ENCODE data around the gene NECAP2. TPM values are rescaled to one million over a fixed set of nuclear protein-coding genes. Genes with fewer than 3 reads are reported as not detected.
"Not testable (repeated sequence)": the region's sequence is repeated elsewhere in the genome, so short reads cannot be mapped to it uniquely, and the experiment has no call there.

The NECAP2 gene
- total RNA-seq, 1 donor = 111 TPM

GRCh38 chr1:16492937-16493336, 52.4 kb downstream of the NECAP2 start:
- H3K4me1 ChIP-seq (ENCODE audit: insufficient read depth, low read length); H3K27me3 ChIP-seq (ENCODE audit: insufficient read depth, low read length); H3K9me3 ChIP-seq (ENCODE audit: low read depth, low read length); H3K4me3 ChIP-seq (ENCODE audit: low read length): not testable (repeated sequence)

GRCh38 chr1:16493731-16494130, 53.2 kb downstream of the NECAP2 start:
- not testable (repeated sequence) for H3K9me3 ChIP-seq (ENCODE audit: low read depth, low read length); H3K4me1 ChIP-seq (ENCODE audit: insufficient read depth, low read length); H3K4me3 ChIP-seq (ENCODE audit: low read length); H3K27me3 ChIP-seq (ENCODE audit: insufficient read depth, low read length)

GRCh38 chr1:16497474-16497904, 57.0 kb downstream of the NECAP2 start:
- H3K27me3 ChIP-seq (ENCODE audit: insufficient read depth, low read length); H3K9me3 ChIP-seq (ENCODE audit: low read depth, low read length); H3K4me3 ChIP-seq (ENCODE audit: low read length): not testable (repeated sequence)
- peaks cover 23% of the 10 kb centered on the region for H3K4me1 ChIP-seq (ENCODE audit: insufficient read depth, low read length)

GRCh38 chr1:16498047-16498446, 57.5 kb downstream of the NECAP2 start:
- H3K9me3 ChIP-seq (ENCODE audit: low read depth, low read length); H3K4me3 ChIP-seq (ENCODE audit: low read length); H3K27me3 ChIP-seq (ENCODE audit: insufficient read depth, low read length): not testable (repeated sequence)
- H3K4me1 ChIP-seq (ENCODE audit: insufficient read depth, low read length) = peaks cover 23% of the 10 kb centered on the region

GRCh38 chr1:16498573-16499413, 58.3 kb downstream of the NECAP2 start:
- peaks cover 23% of the 10 kb centered on the region for H3K4me1 ChIP-seq (ENCODE audit: insufficient read depth, low read length)
- H3K9me3 ChIP-seq (ENCODE audit: low read depth, low read length) = no peaks in the 10 kb centered on the region
- H3K27me3 ChIP-seq (ENCODE audit: insufficient read depth, low read length) = no peaks in the 10 kb centered on the region
- H3K4me3 ChIP-seq (ENCODE audit: low read length) = peak overlapping the region; percentile 55

GRCh38 chr1:16500466-16500865, 59.9 kb downstream of the NECAP2 start:
- not testable (repeated sequence) for H3K27me3 ChIP-seq (ENCODE audit: insufficient read depth, low read length); H3K9me3 ChIP-seq (ENCODE audit: low read depth, low read length); H3K4me3 ChIP-seq (ENCODE audit: low read length)
- H3K4me1 ChIP-seq (ENCODE audit: insufficient read depth, low read length) = peaks cover 23% of the 10 kb centered on the region

- peaks cover 23% of the 10 kb centered on the region for H3K4me1 ChIP-seq (ENCODE audit: insufficient read depth, low read length)
- not testable (repeated sequence) for H3K27me3 ChIP-seq (ENCODE audit: insufficient read depth, low read length); H3K4me3 ChIP-seq (ENCODE audit: low read length); H3K9me3 ChIP-seq (ENCODE audit: low read depth, low read length)
These were observed 60.5 kb downstream of the NECAP2 start for GRCh38 chr1:16500975-16501374.

- H3K9me3 ChIP-seq (ENCODE audit: low read depth, low read length); H3K4me3 ChIP-seq (ENCODE audit: low read length); H3K27me3 ChIP-seq (ENCODE audit: insufficient read depth, low read length): not testable (repeated sequence)
- H3K4me1 ChIP-seq (ENCODE audit: insufficient read depth, low read length) = peaks cover 23% of the 10 kb centered on the region
These were observed 60.9 kb downstream of the NECAP2 start for GRCh38 chr1:16501446-16501845.

GRCh38 chr1:16503494-16503893, 63.0 kb downstream of the NECAP2 start:
- no peaks in the 10 kb centered on the region for H3K27me3 ChIP-seq (ENCODE audit: insufficient read depth, low read length)
- peaks cover 17% of the 10 kb centered on the region for H3K4me1 ChIP-seq (ENCODE audit: insufficient read depth, low read length)
- no peaks in the 10 kb centered on the region for H3K9me3 ChIP-seq (ENCODE audit: low read depth, low read length)
- H3K4me3 ChIP-seq (ENCODE audit: low read length) = no peak overlapping the region

GRCh38 chr1:16505870-16506269, 65.3 kb downstream of the NECAP2 start:
- H3K4me3 ChIP-seq (ENCODE audit: low read length); H3K4me1 ChIP-seq (ENCODE audit: insufficient read depth, low read length); H3K27me3 ChIP-seq (ENCODE audit: insufficient read depth, low read length); H3K9me3 ChIP-seq (ENCODE audit: low read depth, low read length): not testable (repeated sequence)

GRCh38 chr1:16506364-16507136, 66.0 kb downstream of the NECAP2 start:
- not testable (repeated sequence) for H3K4me3 ChIP-seq (ENCODE audit: low read length); H3K27me3 ChIP-seq (ENCODE audit: insufficient read depth, low read length); H3K9me3 ChIP-seq (ENCODE audit: low read depth, low read length); H3K4me1 ChIP-seq (ENCODE audit: insufficient read depth, low read length)

- H3K27me3 ChIP-seq (ENCODE audit: insufficient read depth, low read length); H3K4me3 ChIP-seq (ENCODE audit: low read length); H3K9me3 ChIP-seq (ENCODE audit: low read depth, low read length); H3K4me1 ChIP-seq (ENCODE audit: insufficient read depth, low read length): not testable (repeated sequence)
These were observed 68.4 kb downstream of the NECAP2 start for GRCh38 chr1:16508861-16509445.

Other genes starting within 250 kb of the NECAP2 start
- gene ARHGEF19, start 228.1 kb upstream of the NECAP2 start, total RNA-seq = 1.9 TPM
- 1.8 TPM for gene CPLANE2, start 203.5 kb upstream of the NECAP2 start, total RNA-seq
- 25.6 TPM for gene FBXO42, start 88.2 kb upstream of the NECAP2 start, total RNA-seq
- 83.1 TPM for gene SZRD1, start 73.5 kb upstream of the NECAP2 start, total RNA-seq
- 0.10 TPM for gene SPATA21, start 3.3 kb upstream of the NECAP2 start, total RNA-seq
- gene RNU1-1, start 73.6 kb downstream of the NECAP2 start, total RNA-seq = under 0.01 TPM
- gene NBPF1, start 172.8 kb downstream of the NECAP2 start, total RNA-seq = 15.4 TPM
- gene RNU1-3, start 226.2 kb downstream of the NECAP2 start, total RNA-seq = under 0.01 TPM